HUDEP-2 (cell line): ENCODE results near the gene ECEL1.

Experiments
- DNase-seq, 76 experiments: peaks; one replicate each; lab custom pipeline; 2025; ENCODE audit not compliant: unreplicated experiment in 76 of 76; lab: John Stamatoyannopoulos, UW

ECEL1 gene

GRCh38 chr2:232431705-232432590 lies 55.7 kb downstream of the ECEL1 start:
- no peak for DNase-seq
